Suprapubic skin (tissue), 4 donors: ENCODE data around the gene CYP27A1.

Experiments
- CTCF ChIP-seq, 2 donors: fragments of 200-600 bp in 1 of 2; fragments of 450-650 bp in 1 of 2; sonication (generic) in 1 of 2; IDR thresholded peaks; one replicate each; pipeline ENCODE4 v1.5.1; 2016 to 2019; ENCODE audit warnings: antibody characterized with exemption in 2 of 2, mild to moderate bottlenecking in 1 of 2, moderate library complexity in 1 of 2
- EP300 ChIP-seq: sonication (generic); formaldehyde crosslinking; IDR thresholded peaks from one replicate; pipeline ENCODE4 v1.6.1; 2017; ENCODE audit warnings: antibody characterized with exemption
- POLR2A ChIP-seq, 2 donors: fragments of 450-650 bp; IDR thresholded peaks; one replicate each; pipeline ENCODE4 v1.6.1; 2017; ENCODE audit warnings: antibody characterized with exemption in 2 of 2, mild to moderate bottlenecking in 2 of 2, moderate library complexity in 2 of 2
- POLR2AphosphoS5 ChIP-seq, 3 donors: sonication (generic); formaldehyde crosslinking; IDR thresholded peaks; one replicate each; pipeline ENCODE4 v1.6.1; 2017; ENCODE audit warnings: antibody characterized with exemption in 3 of 3

GRCh38 chr2:218853766-218854165, 71.8 kb downstream of the CYP27A1 start:
- TF ChIP-seq POLR2AphosphoS5 (IDR thresholded peaks at IDR 0.05) (no peak), CTCF (IDR thresholded peaks at IDR 0.05) (no peak), POLR2A (IDR thresholded peaks at IDR 0.05) (no peak), EP300 (no peak)
